Loucy (cell line): ENCODE results near the gene CNOT11.

Experiments used
- CTCF ChIP-seq: fragments of 200-600 bp; sonication (generic); conservative IDR thresholded peaks from 2 replicates; pipeline ENCODE4 v1.5.1; 2014; ENCODE audit warnings: mild to moderate bottlenecking, antibody characterized with exemption, low read length
- EZH2phosphoT487 ChIP-seq: fragments of 200-600 bp; IDR thresholded peaks from 2 replicates; pipeline ENCODE4 v1.6.1; 2018; ENCODE audit warnings: antibody characterized with exemption, mild to moderate bottlenecking, moderate library complexity, borderline replicate concordance

GRCh38 chr2:101234169-101234938 is 18.3 kb upstream of the CNOT11 start:
- TF ChIP-seq CTCF = no peak
- no peak for TF ChIP-seq EZH2phosphoT487
